GM19035 (cell line): ENCODE data around the gene RABGAP1.

Experiments used
- ATAC-seq: cut with Tn5 transposase; IDR thresholded peaks from one replicate; pipeline ENCODE4 v1.9.1; 2021; ENCODE audit not compliant: unreplicated experiment

Gene RABGAP1

GRCh38 chr9:122944960-122945888, 4.4 kb downstream of the RABGAP1 start:
- ATAC-seq, result no peak

GRCh38 chr9:122946461-122947005, 5.7 kb downstream of the RABGAP1 start:
- no peak for ATAC-seq

DNA sequence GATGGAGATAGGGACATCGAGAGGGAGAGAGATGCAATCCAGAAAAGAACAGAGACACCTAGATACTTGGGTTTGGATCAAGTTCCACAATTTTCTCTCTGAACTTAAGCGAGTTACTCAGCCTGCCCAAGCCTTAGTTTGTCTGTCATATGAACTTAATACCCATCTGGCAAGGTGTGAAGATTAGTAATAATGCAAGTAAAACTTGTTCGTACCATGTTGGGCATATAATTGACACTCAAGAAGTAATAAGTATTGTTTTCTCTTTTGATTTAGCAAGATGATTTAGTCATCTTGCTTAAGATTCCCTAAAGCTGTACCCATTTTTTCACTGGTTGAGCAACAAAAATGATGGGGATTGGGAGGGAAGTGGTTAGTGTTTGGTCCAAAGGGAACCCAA, 7.5 kb downstream of the RABGAP1 start:
- ATAC-seq, result no peak

DNA sequence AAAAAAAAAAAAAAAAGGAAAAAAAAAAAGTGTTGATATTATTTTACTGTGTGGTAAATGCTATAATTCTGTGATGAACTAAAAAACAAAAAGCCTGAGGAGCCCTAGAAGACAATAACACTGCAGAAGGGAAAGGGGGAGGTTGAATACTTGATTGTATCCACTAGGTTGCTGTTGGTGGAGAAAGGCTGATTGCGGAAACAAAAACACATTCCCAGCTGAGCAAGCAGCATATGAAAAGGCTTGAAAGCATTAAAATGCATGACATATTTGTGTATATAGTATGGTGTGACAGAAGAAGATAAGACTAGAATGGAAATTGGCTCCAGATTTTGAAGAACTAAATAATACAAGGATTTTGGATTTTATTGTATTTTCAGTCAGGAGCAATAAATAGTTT, 8.9 kb downstream of the RABGAP1 start:
- ATAC-seq, result no peak

- no peak for ATAC-seq
These were observed 9.4 kb downstream of the RABGAP1 start for GRCh38 chr9:122950263-122950662.

DNA sequence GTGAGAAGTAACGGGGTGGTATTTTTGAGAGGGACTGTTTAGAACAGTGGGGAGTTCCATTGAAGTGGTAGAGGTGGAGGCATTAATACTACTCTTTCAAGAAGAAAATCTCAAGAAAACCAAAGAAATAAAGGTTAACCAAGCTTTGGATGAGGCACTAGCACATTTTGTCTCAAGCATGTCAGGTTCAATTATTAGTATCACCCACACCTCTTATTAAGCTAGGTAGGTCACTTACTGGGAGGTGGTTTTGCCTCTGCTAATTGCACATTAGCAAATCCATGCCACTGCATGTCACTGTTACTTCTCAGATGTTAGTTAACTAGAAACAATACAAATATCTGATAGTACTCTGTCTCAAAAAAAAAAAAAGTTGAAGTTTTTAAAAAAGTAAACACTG, 10.2 kb downstream of the RABGAP1 start:
- no peak for ATAC-seq

- ATAC-seq, result no peak
These were observed 13.5 kb downstream of the RABGAP1 start for GRCh38 chr9:122954253-122954691.

- ATAC-seq, result no peak
These were observed 15.1 kb downstream of the RABGAP1 start for GRCh38 chr9:122955961-122956360.

DNA sequence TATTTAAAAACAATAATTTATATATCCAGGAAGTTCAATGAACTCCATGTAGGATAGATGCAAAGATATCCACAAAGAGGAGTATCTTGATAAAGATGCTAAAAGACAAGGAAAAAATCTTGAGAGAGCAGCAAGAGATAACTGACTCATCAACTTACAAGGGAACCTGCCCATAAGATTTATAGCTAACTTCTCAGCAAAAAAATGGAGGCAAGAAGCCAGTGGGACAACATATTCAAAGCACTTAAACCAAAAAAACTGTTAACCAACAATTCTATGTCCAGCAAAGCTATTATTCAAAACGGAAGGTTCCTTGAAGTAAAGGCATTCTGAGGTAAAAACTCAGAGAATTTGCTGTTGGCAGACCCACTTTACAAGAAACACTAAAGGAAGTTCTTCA, 20.3 kb downstream of the RABGAP1 start:
- no peak for ATAC-seq

- no peak for ATAC-seq
These were observed 34.4 kb downstream of the RABGAP1 start for GRCh38 chr9:122975196-122975595.

GRCh38 chr9:122978601-122979000, 37.8 kb downstream of the RABGAP1 start:
- no peak for ATAC-seq

DNA sequence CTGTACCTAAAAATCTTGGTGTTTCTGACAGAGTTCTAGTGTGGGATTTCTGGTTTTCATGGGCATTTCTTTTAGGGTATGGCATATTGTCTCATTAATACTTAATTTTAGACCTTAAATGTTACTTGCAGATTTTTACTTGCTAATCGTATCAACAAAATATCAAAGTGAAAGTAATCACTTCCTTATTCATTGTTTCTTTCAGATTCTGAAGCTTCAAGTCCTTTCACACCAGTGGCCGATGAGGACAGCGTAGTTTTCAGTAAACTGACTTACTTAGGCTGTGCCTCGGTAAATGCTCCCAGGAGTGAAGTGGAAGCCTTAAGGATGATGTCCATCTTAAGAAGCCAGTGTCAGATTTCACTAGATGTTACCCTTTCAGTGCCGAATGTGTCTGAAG, 45.2 kb downstream of the RABGAP1 start:
- ATAC-seq, result no peak

DNA sequence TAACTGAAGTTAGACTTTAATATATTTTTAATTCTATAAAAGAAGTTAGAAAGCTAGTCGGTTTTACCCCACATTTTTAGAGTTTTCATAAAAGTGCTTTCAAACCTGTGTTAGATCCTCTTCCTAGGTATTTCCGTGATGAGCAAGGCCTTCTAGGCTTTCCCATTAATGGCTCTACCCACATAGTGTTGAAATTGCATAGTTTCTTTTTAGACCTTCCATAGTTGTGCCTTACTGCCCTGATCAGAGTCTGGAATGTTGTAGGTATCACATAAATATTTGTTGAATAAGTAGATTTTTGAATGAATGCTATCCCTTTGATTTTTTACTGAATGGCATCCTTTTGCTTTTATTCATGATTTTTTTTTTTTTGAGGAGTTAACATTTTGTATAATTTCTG, 47.3 kb downstream of the RABGAP1 start:
- no peak for ATAC-seq

GRCh38 chr9:122988920-122989621, 48.3 kb downstream of the RABGAP1 start:
- ATAC-seq, result peak; percentile 81

GRCh38 chr9:122991370-122991830, 50.6 kb downstream of the RABGAP1 start:
- ATAC-seq, result no peak

GRCh38 chr9:122996586-122996985, 55.8 kb downstream of the RABGAP1 start:
- ATAC-seq, result no peak

GRCh38 chr9:122998448-122998847, 57.6 kb downstream of the RABGAP1 start:
- no peak for ATAC-seq

- ATAC-seq, result no peak
These were observed 59.7 kb downstream of the RABGAP1 start for GRCh38 chr9:123000371-123001068.

DNA sequence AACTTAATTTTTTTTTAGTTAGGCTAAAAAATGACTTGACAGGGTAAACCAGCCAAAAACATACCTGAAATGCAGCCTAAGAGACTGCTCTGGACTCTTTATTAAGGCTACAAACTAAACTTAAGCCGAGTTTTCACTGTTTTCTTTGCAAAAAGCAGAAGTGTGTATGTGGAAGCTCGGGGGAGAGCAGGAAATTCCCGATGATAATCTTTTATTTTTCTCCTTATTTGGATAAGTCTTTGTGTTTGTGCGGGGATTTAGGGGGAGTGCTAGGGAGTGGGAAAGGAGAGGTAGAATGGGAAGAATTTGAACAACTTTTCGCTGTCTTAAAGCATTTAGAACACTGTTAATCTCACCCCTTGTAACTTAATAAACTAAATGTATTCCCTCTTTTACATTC, 61.9 kb downstream of the RABGAP1 start:
- no peak for ATAC-seq

GRCh38 chr9:123003466-123003865, 62.6 kb downstream of the RABGAP1 start:
- no peak for ATAC-seq

GRCh38 chr9:123005964-123006363, 65.1 kb downstream of the RABGAP1 start:
- no peak for ATAC-seq
